Measurements from ENCODE around the gene GPR26.

GRCh38 chr10:123722351-123722750 is 56.2 kb downstream of the GPR26 start:
- TF ChIP-seq CTCF (IDR thresholded peaks at IDR 0.05; ENCODE audit: poor library complexity) = no peak
- no peak for TF ChIP-seq EZH2 (IDR thresholded peaks at IDR 0.05; ENCODE audit: borderline replicate concordance)
